Measurements from ENCODE around the gene PRKCE. TPM values are rescaled to one million over a fixed set of nuclear protein-coding genes. Genes with fewer than 3 reads are reported as not detected.
"Not testable (repeated sequence)": the region's sequence is repeated elsewhere in the genome, so short reads cannot be mapped to it uniquely, and the experiment has no call there.

The PRKCE gene
- total RNA-seq, 1 donor from 2014 or later, result 12.0 TPM

GRCh38 chr2:46200861-46201605, 549.6 kb downstream of the PRKCE start:
- peaks cover 18% of the 10 kb centered on the region for H3K4me1 Mint-ChIP-seq (ENCODE audit: low read depth)
- DNase-seq (ENCODE audit: low spot score), result no peak
- no peaks in the 10 kb centered on the region for H3K36me3 Mint-ChIP-seq (ENCODE audit: low read depth)
- peak overlapping the region; percentile 61 for H3K27ac Mint-ChIP-seq (ENCODE audit: unreplicated experiment)
- H3K27me3 Mint-ChIP-seq (ENCODE audit: low read depth), result no peaks in the 10 kb centered on the region
- no peak overlapping the region for H3K4me3 Mint-ChIP-seq (ENCODE audit: unreplicated experiment)
- no peak for TF ChIP-seq CTCF (IDR thresholded peaks at IDR 0.05)
- peaks cover 9% of the 10 kb centered on the region for H3K9me3 Mint-ChIP-seq (ENCODE audit: low read depth)

- Mint-ChIP-seq H3K9me3 (ENCODE audit: low read depth) (peaks cover 16% of the 10 kb centered on the region), H3K27me3 (ENCODE audit: low read depth) (peaks cover 6% of the 10 kb centered on the region), H3K36me3 (ENCODE audit: low read depth) (peaks cover 4% of the 10 kb centered on the region), H3K27ac (ENCODE audit: unreplicated experiment) (no peak overlapping the region), H3K4me3 (ENCODE audit: unreplicated experiment) (no peak overlapping the region), H3K4me1 (ENCODE audit: low read depth) (peaks cover 12% of the 10 kb centered on the region)
- no peak for DNase-seq (ENCODE audit: low spot score)
- TF ChIP-seq CTCF (IDR thresholded peaks at IDR 0.05), result no peak
Observed at GRCh38 chr2:46202453-46202852, 551.0 kb downstream of the PRKCE start.

GRCh38 chr2:46202987-46203386, 551.5 kb downstream of the PRKCE start:
- peaks cover 12% of the 10 kb centered on the region for H3K4me1 Mint-ChIP-seq (ENCODE audit: low read depth)
- peaks cover 19% of the 10 kb centered on the region for H3K9me3 Mint-ChIP-seq (ENCODE audit: low read depth)
- H3K27me3 Mint-ChIP-seq (ENCODE audit: low read depth), result peaks cover 6% of the 10 kb centered on the region
- H3K27ac Mint-ChIP-seq (ENCODE audit: unreplicated experiment), result no peak overlapping the region
- TF ChIP-seq CTCF (IDR thresholded peaks at IDR 0.05), result no peak
- no peak for DNase-seq (ENCODE audit: low spot score)
- H3K4me3 Mint-ChIP-seq (ENCODE audit: unreplicated experiment), result no peak overlapping the region
- H3K36me3 Mint-ChIP-seq (ENCODE audit: low read depth), result peaks cover 4% of the 10 kb centered on the region

- H3K36me3 Mint-ChIP-seq (ENCODE audit: low read depth); DNase-seq (ENCODE audit: low spot score); H3K4me3 Mint-ChIP-seq (ENCODE audit: unreplicated experiment); H3K27ac Mint-ChIP-seq (ENCODE audit: unreplicated experiment); H3K27me3 Mint-ChIP-seq (ENCODE audit: low read depth): not testable (repeated sequence)
- Mint-ChIP-seq H3K4me1 (ENCODE audit: low read depth) (peaks cover 12% of the 10 kb centered on the region), H3K9me3 (ENCODE audit: low read depth) (peaks cover 23% of the 10 kb centered on the region)
Observed at GRCh38 chr2:46203636-46204035, 552.2 kb downstream of the PRKCE start.

- Mint-ChIP-seq H3K27ac (ENCODE audit: unreplicated experiment) (no peak overlapping the region), H3K9me3 (ENCODE audit: low read depth) (peaks cover 41% of the 10 kb centered on the region), H3K27me3 (ENCODE audit: low read depth) (peaks cover 6% of the 10 kb centered on the region)
Observed at GRCh38 chr2:46207591-46207990, 556.1 kb downstream of the PRKCE start.

More at GRCh38 chr2:46207591-46207990, 556.1 kb downstream of the PRKCE start:
- H3K4me3 Mint-ChIP-seq (ENCODE audit: unreplicated experiment), result no peak overlapping the region
- no peak for DNase-seq (ENCODE audit: low spot score)
- no peaks in the 10 kb centered on the region for H3K4me1 Mint-ChIP-seq (ENCODE audit: low read depth)
- TF ChIP-seq CTCF (IDR thresholded peaks at IDR 0.05), result no peak
- peaks cover 15% of the 10 kb centered on the region for H3K36me3 Mint-ChIP-seq (ENCODE audit: low read depth)
